Ectodermal cell (in vitro differentiated cells): Measurements from ENCODE around the gene MVD.
"Not testable (repeated sequence)": the region's sequence is repeated elsewhere in the genome, so short reads cannot be mapped to it uniquely, and the experiment has no call there.

Experiments used
- H3K27ac ChIP-seq: 2 replicates; pipeline ENCODE4 v1.7.0; 2013; ENCODE audit warnings: mild to moderate bottlenecking, low read depth, low read length; ENCODE audit not compliant: insufficient read depth, poor library complexity, severe bottlenecking
- H3K27me3 ChIP-seq: 2 replicates; pipeline ENCODE4 v1.7.0; 2013; ENCODE audit warnings: mild to moderate bottlenecking, low read length; ENCODE audit not compliant: insufficient read depth, control insufficient read depth, poor library complexity, severe bottlenecking
- H3K36me3 ChIP-seq: one replicate; pipeline ENCODE4 v1.7.0; 2013; ENCODE audit warnings: low read length; ENCODE audit not compliant: control insufficient read depth, insufficient read depth
- H3K4me1 ChIP-seq: one replicate; pipeline ENCODE4 v1.7.0; 2013; ENCODE audit warnings: low read length; ENCODE audit not compliant: control insufficient read depth, insufficient read depth
- H3K4me3 ChIP-seq: 2 replicates; pipeline ENCODE4 v1.7.0; 2013; ENCODE audit warnings: low read depth, low read length, control low read depth; ENCODE audit not compliant: insufficient read depth
- H3K9me3 ChIP-seq: 2 replicates; pipeline ENCODE4 v1.7.0; 2013; ENCODE audit warnings: mild to moderate bottlenecking, low read length, moderate library complexity; ENCODE audit not compliant: control insufficient read depth
- WGBS, 2 experiments: methylation state at CpG; one replicate each; pipeline ENCODE4 v1.1.7; 2013; ENCODE audit warnings: missing lambda C conversion rate in 2 of 2; 5-methylcytosine and 5-hydroxymethylcytosine counted together

Gene MVD

DNA sequence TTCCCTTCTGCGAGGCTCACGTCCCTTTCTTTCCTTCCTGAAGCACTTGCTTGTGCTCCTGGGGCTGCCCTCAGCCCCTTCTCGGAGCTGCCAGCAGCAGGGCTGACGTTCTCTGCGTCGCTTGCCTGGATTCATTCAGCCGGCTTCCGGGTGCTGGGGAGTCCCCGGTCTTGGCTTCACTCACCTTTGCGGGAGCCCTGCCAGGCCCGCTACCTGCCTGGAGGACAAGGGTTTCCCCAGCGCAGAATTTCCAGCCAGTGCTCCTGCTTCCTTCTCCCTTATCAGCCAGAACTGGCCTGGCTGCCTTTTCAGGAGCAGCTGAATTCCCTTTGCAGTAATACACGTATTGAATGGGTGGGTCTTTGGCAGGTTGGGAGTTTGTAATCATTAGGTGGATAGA lies 46.6 kb downstream of the MVD start:
- WGBS, 2 experiments = 95% methylated on average over 13 of the region's 13 CpGs
- Histone ChIP-seq H3K27me3 (no peaks in the 10 kb centered on the region), H3K36me3 (peaks cover 7% of the 10 kb centered on the region), H3K27ac (no peak overlapping the region), H3K4me3 (no peak overlapping the region), H3K4me1 (no peaks in the 10 kb centered on the region), H3K9me3 (no peaks in the 10 kb centered on the region)

DNA sequence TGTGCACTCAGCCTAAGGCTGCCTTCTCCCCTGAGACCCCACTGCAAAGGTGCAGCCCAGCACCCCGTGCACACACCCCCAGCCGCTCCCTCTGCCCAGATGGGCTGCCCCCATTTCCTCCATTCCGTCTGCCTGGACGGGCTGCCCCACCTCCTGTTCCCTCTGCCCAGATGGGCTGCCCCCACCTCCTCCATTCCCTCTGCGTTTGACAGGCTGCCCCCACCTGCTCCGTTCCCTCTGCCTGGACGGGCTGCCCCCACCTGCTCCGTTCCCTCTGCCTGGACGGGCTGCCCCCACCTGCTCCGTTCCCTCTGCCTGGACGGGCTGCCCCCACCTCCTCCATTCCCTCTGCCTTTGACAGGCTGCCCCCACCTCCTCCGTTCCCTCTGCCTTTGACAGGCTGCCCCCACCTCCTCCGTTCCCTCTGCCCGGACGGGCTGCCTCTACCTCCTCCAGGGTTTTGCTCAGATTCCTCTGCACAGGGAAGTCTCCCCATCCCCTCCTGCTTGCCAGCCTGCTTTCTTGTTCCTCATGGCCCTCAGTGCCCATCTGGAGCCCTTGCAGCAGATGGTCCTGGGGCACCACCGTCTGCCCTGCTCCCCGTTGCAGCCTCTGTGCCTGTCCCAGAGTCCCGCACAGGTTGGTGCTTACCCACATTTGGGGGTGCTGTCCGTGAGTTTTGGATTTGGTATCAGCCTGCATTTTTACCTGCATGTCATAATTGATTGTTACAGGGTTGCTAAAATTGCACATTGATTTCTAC lies 47.9 kb downstream of the MVD start:
- Histone ChIP-seq H3K27me3 (no peaks in the 10 kb centered on the region), H3K9me3 (no peaks in the 10 kb centered on the region), H3K36me3 (peaks cover 7% of the 10 kb centered on the region), H3K27ac (no peak overlapping the region), H3K4me1 (no peaks in the 10 kb centered on the region), H3K4me3 (no peak overlapping the region)
- 90 to 94% methylated on average over 19 of the region's 19 CpGs for WGBS, 2 experiments

DNA sequence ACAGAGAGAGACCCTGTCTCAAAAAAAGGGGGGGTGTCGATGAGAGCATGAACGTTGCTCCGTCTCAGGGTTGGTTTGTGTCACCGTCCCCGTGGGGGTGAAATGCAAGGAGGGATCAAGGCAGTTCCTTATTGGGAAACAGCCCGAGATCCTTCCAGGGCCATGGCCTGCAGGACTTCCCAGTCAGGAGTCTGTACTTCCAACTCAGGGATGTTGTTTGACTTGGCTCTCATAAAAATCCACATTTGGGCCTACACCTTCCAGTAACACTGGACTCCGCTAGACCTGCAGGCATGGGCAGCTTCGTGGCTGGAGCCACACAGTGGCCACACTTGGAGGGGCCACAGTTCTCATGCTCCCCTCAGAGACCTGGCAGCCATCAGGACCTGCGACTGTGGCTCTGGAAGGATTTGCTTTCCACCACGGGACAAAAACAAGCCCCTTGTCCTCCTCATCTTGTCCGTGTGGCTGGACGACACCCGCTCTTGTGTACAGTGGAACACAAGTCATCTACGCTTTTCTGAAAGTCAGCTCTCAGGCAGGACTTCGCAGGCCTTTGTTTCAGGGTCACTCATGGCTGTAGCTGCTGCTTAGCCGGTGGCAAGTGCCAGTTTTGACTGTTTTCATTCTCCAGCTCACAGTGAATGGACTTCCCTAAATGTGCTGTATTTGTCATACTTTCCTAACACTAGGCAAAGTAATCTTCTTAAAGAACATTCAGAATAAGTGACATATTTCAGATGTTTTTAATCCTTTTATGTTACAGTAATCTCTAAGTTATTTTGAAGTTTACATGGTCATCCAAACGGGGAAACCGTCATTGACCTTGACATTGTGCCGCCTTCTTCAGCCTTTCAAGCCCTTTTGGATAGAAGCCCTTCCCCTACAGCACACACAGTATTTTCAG lies 48.7 kb downstream of the MVD start:
- peaks cover 7% of the 10 kb centered on the region for H3K36me3 ChIP-seq
- no peaks in the 10 kb centered on the region for H3K9me3 ChIP-seq
- WGBS, 2 experiments = 95% methylated on average over 19 of the region's 19 CpGs
- no peak overlapping the region for H3K27ac ChIP-seq
- H3K4me3 ChIP-seq = no peak overlapping the region
- H3K27me3 ChIP-seq = no peaks in the 10 kb centered on the region
- no peaks in the 10 kb centered on the region for H3K4me1 ChIP-seq

DNA sequence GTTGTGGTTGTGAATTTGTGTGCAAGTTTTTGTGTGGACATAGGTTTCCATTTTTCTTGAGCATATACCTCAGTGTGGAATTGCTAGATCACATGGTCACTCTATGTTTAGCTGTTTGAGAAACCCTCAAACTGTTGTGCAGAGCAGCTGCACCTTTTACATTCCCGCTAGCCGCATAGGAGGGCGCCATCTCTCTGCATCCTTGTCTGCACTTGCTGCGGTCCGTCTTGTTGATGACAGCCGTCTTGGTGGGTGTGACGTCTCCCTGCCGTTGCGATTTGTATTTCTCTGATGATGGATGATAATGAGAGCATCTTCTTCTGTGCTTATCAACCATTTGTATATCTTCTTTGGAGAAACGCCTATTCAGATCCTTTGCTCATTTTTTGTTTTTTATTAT lies 49.6 kb downstream of the MVD start:
- Histone ChIP-seq H3K36me3 (peaks cover 4% of the 10 kb centered on the region), H3K27ac (no peak overlapping the region), H3K4me1 (no peaks in the 10 kb centered on the region), H3K27me3 (no peaks in the 10 kb centered on the region), H3K9me3 (no peaks in the 10 kb centered on the region), H3K4me3 (no peak overlapping the region)
- WGBS, 2 experiments = 96% methylated on average over 9 to 10 of the region's 10 CpGs

DNA sequence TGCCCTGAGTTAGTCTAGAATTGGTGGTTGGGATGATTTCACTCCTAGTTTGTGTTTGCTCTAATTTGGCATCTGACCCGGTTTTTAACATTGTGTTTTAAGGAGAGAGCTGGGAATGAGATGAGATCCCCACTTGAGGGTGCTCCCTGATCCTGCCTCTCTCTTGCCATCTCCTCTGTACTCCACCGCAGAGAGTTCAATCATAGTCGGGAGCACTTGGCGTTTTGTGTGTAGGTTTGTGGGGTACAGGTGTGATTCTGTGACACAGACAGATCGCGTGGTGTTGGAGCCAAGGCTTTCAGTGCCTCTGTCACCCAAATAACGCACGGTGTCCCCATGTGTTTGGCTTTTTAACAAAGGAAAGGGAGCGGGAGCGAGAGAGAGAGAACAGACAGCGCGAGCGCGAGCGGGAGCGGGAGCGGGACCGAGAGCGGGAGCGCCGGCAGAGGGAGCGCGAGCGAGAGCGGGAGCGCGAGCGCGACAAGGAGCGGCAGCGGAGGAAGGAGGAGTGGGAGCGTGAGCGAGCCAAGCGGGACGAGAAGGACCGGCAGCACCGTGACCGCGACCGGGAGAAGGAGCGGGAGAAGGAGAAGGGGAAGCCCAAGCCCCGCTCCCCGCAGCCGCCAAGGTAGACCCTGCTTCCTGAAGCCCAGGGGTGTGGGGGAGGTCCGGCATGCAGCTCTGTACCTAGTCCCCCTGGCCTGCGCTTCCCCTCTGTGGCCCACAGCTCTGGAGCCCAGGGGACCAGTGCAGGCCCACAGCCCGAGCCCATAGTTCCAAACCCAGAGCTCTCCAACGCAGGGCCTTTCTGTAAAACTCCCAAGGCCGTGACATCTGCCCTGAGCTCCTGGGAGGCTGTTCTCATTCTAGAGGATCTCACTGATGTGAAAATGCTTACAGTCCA lies 51.7 kb downstream of the MVD start:
- whole genome bisulfite sequencing, 2 experiments = 36 to 38% methylated on average over 49 of the region's 49 CpGs
- peaks cover 11% of the 10 kb centered on the region for H3K36me3 ChIP-seq
- no peak overlapping the region for H3K4me3 ChIP-seq
- no peaks in the 10 kb centered on the region for H3K27me3 ChIP-seq
- H3K27ac ChIP-seq = no peak overlapping the region
- no peaks in the 10 kb centered on the region for H3K4me1 ChIP-seq
- no peaks in the 10 kb centered on the region for H3K9me3 ChIP-seq

DNA sequence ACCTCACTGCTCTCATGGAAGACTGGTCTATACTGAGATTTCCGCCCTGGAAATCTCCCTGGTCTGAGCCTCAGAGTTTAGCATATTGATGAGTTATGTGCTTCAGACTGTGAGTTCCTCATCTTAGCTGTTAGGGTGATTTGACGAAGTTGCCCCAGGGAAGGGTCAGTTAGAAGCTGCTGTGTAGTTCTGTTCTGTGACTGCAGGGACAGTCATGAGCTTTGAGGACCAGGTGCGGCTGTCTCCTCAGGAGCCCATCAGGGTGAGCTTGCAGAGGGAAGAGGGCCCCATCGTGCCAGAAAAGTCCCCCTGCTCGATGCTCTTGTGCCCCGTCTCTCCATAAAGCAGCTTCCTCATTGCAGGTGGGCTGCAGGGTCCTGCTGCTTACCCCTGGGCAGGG lies 52.8 kb downstream of the MVD start:
- peaks cover 13% of the 10 kb centered on the region for H3K36me3 ChIP-seq

DNA sequence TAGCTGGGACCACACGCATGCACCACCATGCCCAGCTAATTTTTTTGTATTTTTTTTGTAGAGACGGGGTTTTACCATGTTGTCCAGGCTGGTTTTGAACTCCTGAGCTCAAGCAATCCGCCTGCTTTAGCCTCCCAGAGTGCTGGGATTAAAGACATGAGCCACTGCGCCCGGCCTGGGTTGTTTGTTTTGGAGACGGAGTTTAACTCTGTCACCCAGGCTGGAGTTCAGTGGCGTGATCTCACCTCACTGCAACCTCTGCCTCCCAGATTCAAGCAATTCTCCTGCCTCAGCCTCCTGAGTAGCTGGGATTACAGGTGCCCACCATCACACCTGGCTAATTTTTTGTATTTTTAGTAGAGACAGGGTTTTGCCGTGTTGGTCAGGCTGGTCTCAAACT lies 53.5 kb downstream of the MVD start:
- H3K9me3 ChIP-seq, H3K27ac ChIP-seq, H3K4me1 ChIP-seq, H3K27me3 ChIP-seq, H3K4me3 ChIP-seq: not testable (repeated sequence)
- 88 to 92% methylated on average over 8 of the region's 8 CpGs for WGBS, 2 experiments
- peaks cover 17% of the 10 kb centered on the region for H3K36me3 ChIP-seq

More for the DNA sequence above, 52.8 kb downstream of the MVD start:
- Histone ChIP-seq H3K27me3 (no peaks in the 10 kb centered on the region), H3K9me3 (no peaks in the 10 kb centered on the region), H3K27ac (no peak overlapping the region), H3K4me3 (no peak overlapping the region), H3K4me1 (no peaks in the 10 kb centered on the region)
- WGBS, 2 experiments = 88 to 90% methylated on average over 6 of the region's 6 CpGs

DNA sequence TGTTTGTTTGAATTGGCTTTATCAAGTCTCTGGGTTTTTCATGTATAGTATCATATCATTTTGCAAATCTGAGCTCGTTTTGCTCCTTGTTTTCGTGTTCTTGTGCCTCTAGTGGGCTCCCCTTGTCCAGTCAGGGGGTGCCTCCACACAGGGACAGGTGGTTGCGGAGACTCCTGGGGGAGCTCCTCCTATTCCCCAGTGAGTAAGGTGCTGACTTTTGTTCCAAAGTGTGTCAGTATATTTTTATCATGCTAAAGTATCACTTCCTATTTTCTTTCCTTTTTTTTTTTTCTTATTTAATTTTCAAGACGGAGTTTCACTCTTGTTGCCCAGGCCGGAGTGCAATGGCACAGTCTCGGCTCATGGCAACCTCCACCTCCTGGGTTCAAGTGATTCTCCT lies 54.8 kb downstream of the MVD start:
- no peak overlapping the region for H3K4me3 ChIP-seq
- H3K27me3 ChIP-seq = no peaks in the 10 kb centered on the region
- H3K27ac ChIP-seq = no peak overlapping the region
- peaks cover 18% of the 10 kb centered on the region for H3K36me3 ChIP-seq
- no peaks in the 10 kb centered on the region for H3K9me3 ChIP-seq
- H3K4me1 ChIP-seq = no peaks in the 10 kb centered on the region
- WGBS, 2 experiments = 95 to 96% methylated on average over 6 of the region's 6 CpGs

DNA sequence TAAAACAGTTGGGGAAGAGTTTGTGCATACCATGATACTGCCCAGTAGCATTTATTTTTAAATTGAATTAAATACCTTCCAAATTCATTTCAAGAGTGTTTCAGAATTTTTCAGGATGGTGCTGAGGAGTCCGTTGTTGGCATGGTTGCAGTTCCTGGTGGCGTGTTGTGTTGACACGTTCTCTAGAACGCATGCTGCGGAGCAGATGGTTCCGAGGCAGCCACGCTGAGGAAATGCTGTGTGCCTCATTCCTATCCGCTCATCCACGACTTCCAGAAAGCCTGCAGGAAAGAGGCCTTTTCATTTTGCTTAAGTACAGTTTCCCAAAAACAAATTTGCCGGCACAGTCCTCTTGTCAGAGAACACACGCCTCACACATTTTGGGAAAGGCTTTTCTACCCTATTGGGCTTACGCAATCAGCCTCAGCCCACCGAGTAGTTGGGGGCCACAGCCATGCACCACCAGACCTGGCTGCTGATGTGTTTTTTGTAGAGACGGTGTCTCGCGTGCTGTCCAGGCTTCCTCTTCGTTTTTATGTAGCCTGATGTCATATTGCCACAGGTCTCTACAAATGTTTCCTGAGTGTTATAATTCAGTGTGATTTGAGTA lies 56.6 kb downstream of the MVD start:
- Histone ChIP-seq H3K27ac (no peak overlapping the region), H3K27me3 (no peaks in the 10 kb centered on the region), H3K9me3 (no peaks in the 10 kb centered on the region), H3K4me1 (no peaks in the 10 kb centered on the region), H3K4me3 (no peak overlapping the region), H3K36me3 (peaks cover 29% of the 10 kb centered on the region)
- WGBS, 2 experiments = 95 to 96% methylated on average over 17 of the region's 17 CpGs
